HepG2 (cell line): ENCODE measurements around the gene HECTD4. TPM values are rescaled to one million over a fixed set of nuclear protein-coding genes. Genes with fewer than 3 reads are reported as not detected.

Experiments used
- BCL6 ChIP-seq: IDR thresholded peaks from 2 replicates; pipeline ENCODE4 v1.6.1; 2016; ENCODE audit warnings: missing genetic modification reagents, missing compliant biosample characterization
- EEA1 ChIP-seq: sonication (generic); formaldehyde crosslinking; IDR thresholded peaks from 2 replicates; pipeline ENCODE4 v1.5.1; 2020; ENCODE audit warnings: mild to moderate bottlenecking, missing genetic modification reagents, borderline replicate concordance
- GATAD2A ChIP-seq: IDR thresholded peaks from 2 replicates; pipeline ENCODE4 v1.6.1; 2016
- IKZF5 ChIP-seq: IDR thresholded peaks from 2 replicates; pipeline ENCODE4 v1.6.1; 2018; ENCODE audit warnings: missing genetic modification reagents, mild to moderate bottlenecking, missing compliant biosample characterization
- MAF1 ChIP-seq: sonication (generic); formaldehyde crosslinking; IDR thresholded peaks from 2 replicates; pipeline ENCODE4 v1.5.0; 2020; ENCODE audit warnings: missing genetic modification reagents, borderline replicate concordance
- MYC ChIP-seq: sonication (generic); formaldehyde crosslinking; IDR thresholded peaks from 2 replicates; pipeline ENCODE4 v1.9.0; 2021; ENCODE audit warnings: missing genetic modification reagents, borderline replicate concordance
- NCOA2 ChIP-seq: sonication (generic); formaldehyde crosslinking; IDR thresholded peaks from 2 replicates; pipeline ENCODE4 v1.8.0; 2022; ENCODE audit warnings: inconsistent platforms
- PAWR ChIP-seq: sonication (generic); formaldehyde crosslinking; IDR thresholded peaks from 2 replicates; pipeline ENCODE4 v1.4.0; 2020; ENCODE audit warnings: missing genetic modification reagents, mild to moderate bottlenecking, borderline replicate concordance
- PRPF4 ChIP-seq: fragments of 200-400 bp; formaldehyde crosslinking; IDR thresholded peaks from 2 replicates; pipeline ENCODE4 v1.6.1; 2016; ENCODE audit warnings: low read length, low read depth; ENCODE audit not compliant: poor library complexity, severe bottlenecking
- RFXAP ChIP-seq: sonication (generic); formaldehyde crosslinking; IDR thresholded peaks from 2 replicates; pipeline ENCODE4 v1.4.0; 2020; ENCODE audit warnings: missing genetic modification reagents, borderline replicate concordance
- RXRA ChIP-seq: sonication (generic); formaldehyde crosslinking; IDR thresholded peaks from 2 replicates; pipeline ENCODE4 v1.5.1; 2020; ENCODE audit warnings: missing genetic modification reagents
- TRIM22 ChIP-seq: fragments of 450-650 bp; IDR thresholded peaks from 2 replicates; pipeline ENCODE4 v1.6.1; 2017
- ZMAT3 ChIP-seq: sonication (generic); formaldehyde crosslinking; conservative IDR thresholded peaks from 2 replicates; pipeline ENCODE4 v1.7.0; 2021; ENCODE audit warnings: missing genetic modification reagents
- ZNF329 ChIP-seq: sonication (generic); formaldehyde crosslinking; IDR thresholded peaks from 2 replicates; pipeline ENCODE4 v1.9.0; 2021; ENCODE audit warnings: low read depth, mild to moderate bottlenecking, missing genetic modification reagents
- ZNF354B ChIP-seq: sonication (generic); formaldehyde crosslinking; IDR thresholded peaks from 2 replicates; pipeline ENCODE4 v1.8.0; 2022; ENCODE audit warnings: mild to moderate bottlenecking, missing genetic modification reagents
- ZNF460 ChIP-seq: sonication (generic); formaldehyde crosslinking; IDR thresholded peaks from 2 replicates; pipeline ENCODE4 v1.5.1; 2020; ENCODE audit warnings: missing genetic modification reagents, mild to moderate bottlenecking, borderline replicate concordance
- ZNF574 ChIP-seq: sonication (generic); formaldehyde crosslinking; IDR thresholded peaks from 2 replicates; pipeline ENCODE4 v1.4.0; 2020; ENCODE audit warnings: missing genetic modification reagents
- ZNF782 ChIP-seq: sonication (generic); formaldehyde crosslinking; IDR thresholded peaks from 2 replicates; pipeline ENCODE4 v1.4.0; 2020; ENCODE audit warnings: missing genetic modification reagents, mild to moderate bottlenecking, borderline replicate concordance
- ZSCAN20 ChIP-seq: sonication (generic); formaldehyde crosslinking; IDR thresholded peaks from 2 replicates; pipeline ENCODE4 v1.4.0; 2020; ENCODE audit warnings: missing genetic modification reagents, mild to moderate bottlenecking, borderline replicate concordance
- polyA plus RNA-seq, 8 experiments: library from polyadenylated mRNA; depleted of rRNA in 3 of 8; stranded (reverse) in 7 of 8; unstranded in 1 of 8; fragments of >200 nt; fragmentation: Illumina TruSeq in 4 of 8; extraction: Trizol in 4 of 8; gene quantifications; 2 replicates each; pipeline versions ENCODE4 v1.2.1 to v1.2.3, GENCODE V29; 2011 to 2016; ENCODE audit warnings: low read depth in 4 of 8, missing spikeins in 1 of 8, mixed read lengths in 1 of 8; ENCODE audit not compliant: insufficient read depth in 1 of 8
- total RNA-seq, 5 experiments: library from RNA; depleted of rRNA; stranded (reverse); fragments of >200 nt; fragmentation: Illumina TruSeq; extraction: Trizol; gene quantifications; 2 replicates each; pipeline ENCODE4 v1.2.3, GENCODE V29; 2016; ENCODE audit warnings: low read depth in 1 of 5
- TF ChIP-seq, protein P1 (sequence below): sonication (generic); formaldehyde crosslinking; IDR thresholded peaks from 2 replicates; pipeline ENCODE4 v1.5.1; 2020; ENCODE audit warnings: missing genetic modification reagents, mild to moderate bottlenecking, borderline replicate concordance

Gene HECTD4
- total and polyA plus RNA-seq, 2 of the 13 experiments (the other 11 are each of a cell fraction or from before 2014, with no cell fraction given), result 9.0 to 11.4 TPM

DNA sequence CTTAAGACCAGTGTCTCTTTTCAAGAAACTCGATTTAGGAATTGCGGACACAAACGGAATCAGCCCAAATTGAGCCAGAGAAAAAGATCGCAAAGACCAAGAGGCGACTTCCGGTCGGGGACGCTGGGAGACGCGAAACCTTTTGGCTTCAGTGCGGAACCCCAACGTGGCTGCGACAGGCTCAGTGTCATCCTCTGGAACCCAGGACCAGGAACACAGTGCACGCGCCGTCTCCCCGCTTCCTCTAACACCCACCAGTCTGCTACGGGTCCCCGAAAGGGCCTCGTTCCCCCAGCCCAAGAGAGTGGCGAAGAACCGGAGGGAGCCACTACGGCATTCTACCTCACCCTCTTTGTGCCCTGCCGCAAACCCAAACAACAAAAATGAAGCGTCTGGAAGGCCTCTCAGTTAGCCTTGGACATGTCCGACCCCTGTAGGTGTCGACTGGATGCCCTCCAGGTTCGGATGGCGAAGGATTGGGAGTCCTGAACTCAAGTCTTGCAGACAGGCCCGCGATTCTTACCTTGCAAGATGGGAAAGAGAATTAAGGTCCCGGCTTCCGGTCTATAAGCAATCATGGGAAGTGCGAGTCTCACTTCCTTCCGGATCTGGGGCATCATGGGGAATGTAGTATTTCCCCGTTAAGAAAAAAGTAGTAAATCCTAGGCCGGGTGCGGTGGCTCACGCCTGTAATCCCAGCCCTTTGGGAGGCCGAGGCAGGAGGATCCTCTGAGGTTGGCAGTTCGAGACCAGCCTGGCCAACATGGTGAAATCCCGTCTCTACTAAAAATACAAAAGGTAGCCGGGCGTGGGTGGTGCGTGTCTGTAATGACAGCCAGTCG, 27.1 kb upstream of the HECTD4 start, which contains the start of gene RPL6 (continued):
- TF ChIP-seq ZNF574 (CRISPR knock-in tag) (peak; percentile 89), TRIM22 (no peak), ZNF460 (CRISPR knock-in tag) (peak; percentile 97), RFXAP (peak; percentile 72; the same call in 1 of the 2 replicates), ZMAT3 (CRISPR knock-in tag) (0 out of 2 replicates have a peak, but pooled peaks have one; percentile 32), PRPF4 (peak; percentile 78), MYC (peak; percentile 99), ZNF329 (CRISPR knock-in tag) (no peak), RXRA (CRISPR knock-in tag) (no peak; the same call in none of the 2 replicates), PAWR (CRISPR knock-in tag) (no peak), ZNF354B (CRISPR knock-in tag) (0 out of 2 replicates have a peak, but pooled peaks have one; percentile 33), BCL6 (peak; percentile 51; the same call in 1 of the 2 replicates), ZSCAN20 (CRISPR knock-in tag) (no peak), ZNF782 (CRISPR knock-in tag) (no peak), NCOA2 (0 out of 2 replicates have a peak, but pooled peaks have one; percentile 25), MAF1 (CRISPR knock-in tag) (0 out of 2 replicates have a peak, but pooled peaks have one; percentile 43), GATAD2A (no peak), EEA1 (no peak; the same call in 1 of the 2 replicates), IKZF5 (CRISPR knock-in tag) (peak; percentile 91)
- TF ChIP-seq, protein P1, sequence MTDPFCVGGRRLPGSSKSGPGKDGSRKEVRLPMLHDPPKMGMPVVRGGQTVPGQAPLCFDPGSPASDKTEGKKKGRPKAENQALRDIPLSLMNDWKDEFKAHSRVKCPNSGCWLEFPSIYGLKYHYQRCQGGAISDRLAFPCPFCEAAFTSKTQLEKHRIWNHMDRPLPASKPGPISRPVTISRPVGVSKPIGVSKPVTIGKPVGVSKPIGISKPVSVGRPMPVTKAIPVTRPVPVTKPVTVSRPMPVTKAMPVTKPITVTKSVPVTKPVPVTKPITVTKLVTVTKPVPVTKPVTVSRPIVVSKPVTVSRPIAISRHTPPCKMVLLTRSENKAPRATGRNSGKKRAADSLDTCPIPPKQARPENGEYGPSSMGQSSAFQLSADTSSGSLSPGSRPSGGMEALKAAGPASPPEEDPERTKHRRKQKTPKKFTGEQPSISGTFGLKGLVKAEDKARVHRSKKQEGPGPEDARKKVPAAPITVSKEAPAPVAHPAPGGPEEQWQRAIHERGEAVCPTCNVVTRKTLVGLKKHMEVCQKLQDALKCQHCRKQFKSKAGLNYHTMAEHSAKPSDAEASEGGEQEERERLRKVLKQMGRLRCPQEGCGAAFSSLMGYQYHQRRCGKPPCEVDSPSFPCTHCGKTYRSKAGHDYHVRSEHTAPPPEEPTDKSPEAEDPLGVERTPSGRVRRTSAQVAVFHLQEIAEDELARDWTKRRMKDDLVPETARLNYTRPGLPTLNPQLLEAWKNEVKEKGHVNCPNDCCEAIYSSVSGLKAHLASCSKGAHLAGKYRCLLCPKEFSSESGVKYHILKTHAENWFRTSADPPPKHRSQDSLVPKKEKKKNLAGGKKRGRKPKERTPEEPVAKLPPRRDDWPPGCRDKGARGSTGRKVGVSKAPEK (CRISPR knock-in tag), result no peak
